Measurements from ENCODE around the gene RXFP2. TPM values are rescaled to one million over a fixed set of nuclear protein-coding genes. Genes with fewer than 3 reads are reported as not detected.

Gene RXFP2, protein sequence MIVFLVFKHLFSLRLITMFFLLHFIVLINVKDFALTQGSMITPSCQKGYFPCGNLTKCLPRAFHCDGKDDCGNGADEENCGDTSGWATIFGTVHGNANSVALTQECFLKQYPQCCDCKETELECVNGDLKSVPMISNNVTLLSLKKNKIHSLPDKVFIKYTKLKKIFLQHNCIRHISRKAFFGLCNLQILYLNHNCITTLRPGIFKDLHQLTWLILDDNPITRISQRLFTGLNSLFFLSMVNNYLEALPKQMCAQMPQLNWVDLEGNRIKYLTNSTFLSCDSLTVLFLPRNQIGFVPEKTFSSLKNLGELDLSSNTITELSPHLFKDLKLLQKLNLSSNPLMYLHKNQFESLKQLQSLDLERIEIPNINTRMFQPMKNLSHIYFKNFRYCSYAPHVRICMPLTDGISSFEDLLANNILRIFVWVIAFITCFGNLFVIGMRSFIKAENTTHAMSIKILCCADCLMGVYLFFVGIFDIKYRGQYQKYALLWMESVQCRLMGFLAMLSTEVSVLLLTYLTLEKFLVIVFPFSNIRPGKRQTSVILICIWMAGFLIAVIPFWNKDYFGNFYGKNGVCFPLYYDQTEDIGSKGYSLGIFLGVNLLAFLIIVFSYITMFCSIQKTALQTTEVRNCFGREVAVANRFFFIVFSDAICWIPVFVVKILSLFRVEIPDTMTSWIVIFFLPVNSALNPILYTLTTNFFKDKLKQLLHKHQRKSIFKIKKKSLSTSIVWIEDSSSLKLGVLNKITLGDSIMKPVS
- not detected for total RNA-seq

GRCh38 chr13:31739226-31739625, at the start of gene RXFP2:
RXFP2 (plus strand) TSS chr13:31739526; CDS start chr13:31739613, 87 bp downstream.

Data from activated naive CD4-positive, alpha-beta T cell treated with anti-CD3 and anti-CD28 coated beads, Interleukin-2, amount 10 ng/mL, durations not matched to agents 5 hours and 36 hours (primary cell).